Breast epithelium (tissue), 3 donors: ENCODE measurements around the gene FAM200A.

Experiments used
- POLR2A ChIP-seq: fragments of 450-650 bp; IDR thresholded peaks from one replicate; pipeline ENCODE4 v1.6.1; 2016; ENCODE audit warnings: antibody characterized with exemption, mild to moderate bottlenecking, moderate library complexity
- TF ChIP-seq, protein P1 (sequence below), 3 donors: fragments of 450-650 bp; IDR thresholded peaks; one replicate each; pipeline ENCODE4 v1.5.1; 2016 to 2017; ENCODE audit warnings: antibody characterized with exemption in 3 of 3, mild to moderate bottlenecking in 3 of 3, moderate library complexity in 3 of 3

DNA sequence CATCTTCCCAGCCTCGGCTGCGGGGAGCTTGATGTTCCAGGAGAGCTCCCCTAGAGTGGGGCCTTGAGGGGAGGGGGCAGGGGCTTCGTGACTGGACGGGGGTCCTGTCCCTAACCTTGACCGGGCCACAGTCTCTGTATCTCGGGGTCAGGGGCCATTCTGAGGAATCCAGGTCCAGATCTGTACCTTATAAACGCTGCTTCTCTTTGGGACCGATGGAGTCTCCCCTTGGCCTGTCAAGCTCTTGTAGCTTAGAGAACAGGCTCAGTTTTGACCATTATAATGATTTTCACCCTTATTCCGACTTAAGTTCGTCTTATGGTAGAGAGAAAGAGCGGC, 46.6 kb downstream of the FAM200A start:
- TF ChIP-seq POLR2A: no peak
- TF ChIP-seq, protein P1, sequence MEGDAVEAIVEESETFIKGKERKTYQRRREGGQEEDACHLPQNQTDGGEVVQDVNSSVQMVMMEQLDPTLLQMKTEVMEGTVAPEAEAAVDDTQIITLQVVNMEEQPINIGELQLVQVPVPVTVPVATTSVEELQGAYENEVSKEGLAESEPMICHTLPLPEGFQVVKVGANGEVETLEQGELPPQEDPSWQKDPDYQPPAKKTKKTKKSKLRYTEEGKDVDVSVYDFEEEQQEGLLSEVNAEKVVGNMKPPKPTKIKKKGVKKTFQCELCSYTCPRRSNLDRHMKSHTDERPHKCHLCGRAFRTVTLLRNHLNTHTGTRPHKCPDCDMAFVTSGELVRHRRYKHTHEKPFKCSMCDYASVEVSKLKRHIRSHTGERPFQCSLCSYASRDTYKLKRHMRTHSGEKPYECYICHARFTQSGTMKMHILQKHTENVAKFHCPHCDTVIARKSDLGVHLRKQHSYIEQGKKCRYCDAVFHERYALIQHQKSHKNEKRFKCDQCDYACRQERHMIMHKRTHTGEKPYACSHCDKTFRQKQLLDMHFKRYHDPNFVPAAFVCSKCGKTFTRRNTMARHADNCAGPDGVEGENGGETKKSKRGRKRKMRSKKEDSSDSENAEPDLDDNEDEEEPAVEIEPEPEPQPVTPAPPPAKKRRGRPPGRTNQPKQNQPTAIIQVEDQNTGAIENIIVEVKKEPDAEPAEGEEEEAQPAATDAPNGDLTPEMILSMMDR (IDR thresholded peaks at IDR 0.05): no peak
